ENCODE results near the gene CASKIN1. TPM values are rescaled to one million over a fixed set of nuclear protein-coding genes. Genes with fewer than 3 reads are reported as not detected.

The CASKIN1 gene
- total RNA-seq, 1 experiment from 2014 or later = 5.9 TPM

- H4K20me1 ChIP-seq (ENCODE audit: insufficient read depth) = no peaks in the 10 kb centered on the region
- no peaks in the 10 kb centered on the region for H3K27me3 ChIP-seq (ENCODE audit: insufficient read depth, low read length)
- TF ChIP-seq CBX3 (IDR thresholded peaks at IDR 0.05; ENCODE audit: low read depth) = no peak
- TF ChIP-seq TCF7L2 (IDR thresholded peaks at IDR 0.05; ENCODE audit: borderline replicate concordance, extremely low read depth, insufficient read depth, insufficient read length) = no peak
- TF ChIP-seq EZH2 (IDR thresholded peaks at IDR 0.05) = no peak
- TF ChIP-seq SRF (IDR thresholded peaks at IDR 0.05; ENCODE audit: low read depth) = no peak
- no peak for TF ChIP-seq POLR2A (IDR thresholded peaks at IDR 0.05; ENCODE audit: borderline replicate concordance, extremely low read depth, insufficient read depth, insufficient read length)
- intact Hi-C loops (cut with micrococcal nuclease) = no loop called here
- H3K9me3 ChIP-seq (ENCODE audit: control insufficient read depth in 1 of 2, insufficient read depth in 1 of 2, low read depth in 1 of 2, low read length in 2 of 2) = no peaks in the 10 kb centered on the region
- CTCF ChIA-PET = no interaction called here
- peak overlapping the region; percentile 94 for H3K27ac ChIP-seq (ENCODE audit: low read depth, low read length)
- 0 out of 4 replicates have a peak overlapping the region, but pooled peaks of 1 of the 2 experiments have one; percentile 1 for H3K4me3 ChIP-seq (replicated peaks in 1 of 2; ENCODE audit: low read depth in 1 of 2, low read length in 2 of 2)
- DNase-seq (ENCODE audit: low read depth, low spot score) = no peak
- peak overlapping the region; percentile 81 for H3K9ac ChIP-seq (ENCODE audit: low read length)
- no TSS peak for BruUV-seq (replicated peaks)
- no peak for ATAC-seq
- H3K36me3 ChIP-seq (ENCODE audit: control insufficient read depth in 1 of 2, insufficient read depth in 2 of 2, low read length in 2 of 2) = peaks cover 4 to 19% of the 10 kb centered on the region in 2 experiments; a peak in 3 of 4 replicates
- no peak overlapping the region for H2AFZ ChIP-seq (ENCODE audit: low read depth, low read length, poor library complexity, severe bottlenecking)
- POLR2A ChIA-PET = interaction anchor here (0.9 kb wide), 1 partner anchor 9 kb away, joined by 3 read pairs; no protein-coding TSS in a partner anchor
- H3K4me2 ChIP-seq (ENCODE audit: low read length) = peak overlapping the region; percentile 99
- RAD21 ChIA-PET (ENCODE audit: low non-redundant PET in 1 of 2, low total read pairs in 2 of 2, uncharacterized antibody in 2 of 2, unreplicated experiment in 2 of 2) = no interaction called here
- H3K79me2 ChIP-seq (ENCODE audit: insufficient read depth, low read length) = peaks cover 28% of the 10 kb centered on the region
- peaks cover 5 to 27% of the 10 kb centered on the region in 2 experiments for H3K4me1 ChIP-seq (ENCODE audit: control insufficient read depth in 1 of 2, insufficient read depth in 2 of 2, low read length in 2 of 2)
- H3K9me2 ChIP-seq (ENCODE audit: insufficient read depth) = no peaks in the 10 kb centered on the region
Measured at GRCh38 chr16:2206780-2207433, 10.5 kb upstream of the CASKIN1 start.

- ChIA-PET CTCF (interaction anchor here (3.0 kb wide), 1 partner anchor 11 kb away, joined by 11 read pairs; no protein-coding TSS in a partner anchor), RAD21 (ENCODE audit: low non-redundant PET in 1 of 2, low total read pairs in 2 of 2, uncharacterized antibody in 2 of 2, unreplicated experiment in 2 of 2) (no interaction called here), POLR2A (interaction anchor here (0.9 kb wide), 1 partner anchor 9 kb away, joined by 3 read pairs; no protein-coding TSS in a partner anchor)
- Histone ChIP-seq H3K27me3 (ENCODE audit: insufficient read depth, low read length) (no peaks in the 10 kb centered on the region), H4K20me1 (ENCODE audit: insufficient read depth) (no peaks in the 10 kb centered on the region), H3K4me3 (replicated peaks in 1 of 2; ENCODE audit: low read depth in 1 of 2, low read length in 2 of 2) (peak overlapping the region; percentile 81 to 86), H3K4me2 (ENCODE audit: low read length) (peak overlapping the region; percentile 99), H3K36me3 (ENCODE audit: control insufficient read depth in 1 of 2, insufficient read depth in 2 of 2, low read length in 2 of 2) (peaks cover 4 to 19% of the 10 kb centered on the region in 2 experiments; a peak in 3 of 4 replicates), H3K9me3 (ENCODE audit: control insufficient read depth in 1 of 2, insufficient read depth in 1 of 2, low read depth in 1 of 2, low read length in 2 of 2) (no peaks in the 10 kb centered on the region), H3K79me2 (ENCODE audit: insufficient read depth, low read length) (peaks cover 25% of the 10 kb centered on the region), H3K27ac (ENCODE audit: low read depth, low read length) (peak overlapping the region; percentile 94), H3K9ac (ENCODE audit: low read length) (peak overlapping the region; percentile 81), H2AFZ (ENCODE audit: low read depth, low read length, poor library complexity, severe bottlenecking) (no peak overlapping the region), H3K4me1 (ENCODE audit: control insufficient read depth in 1 of 2, insufficient read depth in 2 of 2, low read length in 2 of 2) (peaks cover 5 to 23% of the 10 kb centered on the region in 2 experiments), H3K9me2 (ENCODE audit: insufficient read depth) (no peaks in the 10 kb centered on the region)
- intact Hi-C loops (cut with micrococcal nuclease) = no loop called here
- ATAC-seq = no peak
- BruUV-seq (replicated peaks) = no TSS peak
- TF ChIP-seq ZNF274 (IDR thresholded peaks at IDR 0.05; ENCODE audit: low read depth, low read length) (no peak), TCF7L2 (IDR thresholded peaks at IDR 0.05; ENCODE audit: borderline replicate concordance, extremely low read depth, insufficient read depth, insufficient read length) (no peak), POLR2AphosphoS5 (IDR thresholded peaks at IDR 0.05; ENCODE audit: low read depth, low read length) (no peak), SRF (IDR thresholded peaks at IDR 0.05; ENCODE audit: low read depth) (no peak), ZBTB33 (IDR thresholded peaks at IDR 0.05; ENCODE audit: extremely low read depth, insufficient replicate concordance, low read length) (no peak)
- DNase-seq (ENCODE audit: low read depth, low spot score) = no peak
Measured at GRCh38 chr16:2206420-2206779, 10.0 kb upstream of the CASKIN1 start.
